HFF-Myc (cell line): ENCODE measurements around the gene PHF2.

Experiments
- DNase-seq: peaks from one replicate; pipeline ENCODE4 v3.0.0-alpha.2; 2011; ENCODE audit warnings: low read depth; ENCODE audit errors: extremely low read depth
- H3K4me3 ChIP-seq: replicated peaks from 2 replicates; pipeline ENCODE4 v1.5.1; 2011; ENCODE audit warnings: low read depth, mild to moderate bottlenecking, control low read depth, low read length
- TF ChIP-seq, protein P1 (sequence below): IDR thresholded peaks from 2 replicates; pipeline ENCODE4 v1.5.1; 2012; ENCODE audit warnings: mild to moderate bottlenecking, low read depth, low read length, control low read depth; ENCODE audit errors: missing control alignments

The PHF2 gene

DNA sequence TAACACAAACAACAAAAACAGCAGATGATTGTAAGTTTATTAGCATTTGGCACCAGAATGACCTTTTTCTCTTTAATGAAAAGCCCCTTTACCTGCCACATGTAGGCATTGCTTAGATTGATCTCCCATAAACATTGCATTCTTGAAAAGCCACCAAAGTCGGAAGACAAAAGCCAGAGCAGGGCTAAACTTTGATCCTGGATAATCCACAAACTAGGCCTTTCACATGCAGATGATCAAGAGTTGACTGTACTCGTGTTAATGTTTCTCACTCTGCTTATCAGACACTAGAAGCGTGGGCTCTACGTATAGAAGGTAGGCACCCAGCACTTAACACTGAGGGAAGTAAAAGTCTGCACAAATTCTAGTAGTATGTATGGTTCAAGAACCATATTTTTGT, 21.0 kb upstream of the PHF2 start:
- DNase-seq: no peak
- no peak overlapping the region for H3K4me3 ChIP-seq
- TF ChIP-seq, protein P1, sequence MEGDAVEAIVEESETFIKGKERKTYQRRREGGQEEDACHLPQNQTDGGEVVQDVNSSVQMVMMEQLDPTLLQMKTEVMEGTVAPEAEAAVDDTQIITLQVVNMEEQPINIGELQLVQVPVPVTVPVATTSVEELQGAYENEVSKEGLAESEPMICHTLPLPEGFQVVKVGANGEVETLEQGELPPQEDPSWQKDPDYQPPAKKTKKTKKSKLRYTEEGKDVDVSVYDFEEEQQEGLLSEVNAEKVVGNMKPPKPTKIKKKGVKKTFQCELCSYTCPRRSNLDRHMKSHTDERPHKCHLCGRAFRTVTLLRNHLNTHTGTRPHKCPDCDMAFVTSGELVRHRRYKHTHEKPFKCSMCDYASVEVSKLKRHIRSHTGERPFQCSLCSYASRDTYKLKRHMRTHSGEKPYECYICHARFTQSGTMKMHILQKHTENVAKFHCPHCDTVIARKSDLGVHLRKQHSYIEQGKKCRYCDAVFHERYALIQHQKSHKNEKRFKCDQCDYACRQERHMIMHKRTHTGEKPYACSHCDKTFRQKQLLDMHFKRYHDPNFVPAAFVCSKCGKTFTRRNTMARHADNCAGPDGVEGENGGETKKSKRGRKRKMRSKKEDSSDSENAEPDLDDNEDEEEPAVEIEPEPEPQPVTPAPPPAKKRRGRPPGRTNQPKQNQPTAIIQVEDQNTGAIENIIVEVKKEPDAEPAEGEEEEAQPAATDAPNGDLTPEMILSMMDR: no peak

DNA sequence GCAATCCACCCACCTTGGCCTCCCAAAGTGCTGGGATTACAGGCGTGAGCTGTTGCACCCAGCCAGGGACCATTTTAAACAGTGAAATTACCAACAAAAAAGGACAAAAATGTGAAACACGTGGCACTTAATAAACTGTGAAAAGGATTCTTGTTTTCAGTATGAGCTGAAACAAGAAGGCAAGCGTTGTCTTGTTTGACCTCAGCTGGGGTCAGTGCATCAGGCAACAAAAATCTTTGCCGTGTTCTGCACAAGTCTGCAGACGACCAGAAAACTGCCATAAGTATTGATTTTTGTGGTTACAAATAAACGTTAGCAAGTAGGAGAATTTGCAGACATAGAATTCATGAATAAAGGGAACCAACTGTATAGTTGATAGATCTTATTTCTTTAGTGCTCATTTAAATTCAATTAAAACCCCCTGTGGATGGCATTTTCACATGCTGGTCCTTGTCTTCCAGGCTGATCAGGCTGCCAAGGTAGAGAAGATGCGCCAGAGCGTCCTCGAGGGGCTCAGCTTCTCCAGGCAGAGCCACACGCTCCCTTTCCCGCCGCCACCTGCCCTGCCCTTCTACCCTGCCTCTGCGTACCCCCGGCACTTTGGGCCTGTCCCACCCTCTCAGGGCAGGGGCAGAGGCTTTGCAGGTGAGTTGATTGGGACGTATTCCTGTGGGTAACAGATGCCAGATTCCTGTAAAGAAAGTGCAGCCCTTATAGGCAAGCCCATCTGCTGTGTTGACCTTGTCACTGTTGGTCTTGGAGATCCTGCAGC, 18.8 kb upstream of the PHF2 start:
- no peak overlapping the region for H3K4me3 ChIP-seq
- no peak for DNase-seq
- TF ChIP-seq, protein P1: no peak

- TF ChIP-seq, protein P1: no peak
- H3K4me3 ChIP-seq: no peak overlapping the region
- DNase-seq: no peak
These were observed 17.9 kb upstream of the PHF2 start for GRCh38 chr9:93558503-93558902.

DNA sequence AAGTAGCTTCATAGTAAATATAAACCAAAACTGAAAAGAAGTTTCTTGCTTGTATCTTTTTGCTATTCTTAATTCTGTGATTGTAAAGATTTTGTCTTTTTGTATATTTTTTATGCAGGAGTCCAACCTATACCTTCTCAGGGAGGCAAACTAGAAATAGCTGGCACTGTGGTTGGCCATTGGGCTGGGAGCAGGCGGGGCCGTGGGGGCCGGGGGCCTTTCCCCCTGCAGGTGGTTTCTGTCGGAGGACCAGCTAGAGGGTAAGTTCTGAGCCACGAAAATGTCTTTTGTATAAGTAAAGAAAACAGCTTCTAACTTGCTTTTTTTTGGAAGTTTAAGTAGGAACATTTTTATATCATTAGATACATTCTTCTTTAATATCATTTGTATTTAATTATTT, 15.4 kb upstream of the PHF2 start:
- H3K4me3 ChIP-seq: no peak overlapping the region
- DNase-seq: no peak
- TF ChIP-seq, protein P1: no peak

DNA sequence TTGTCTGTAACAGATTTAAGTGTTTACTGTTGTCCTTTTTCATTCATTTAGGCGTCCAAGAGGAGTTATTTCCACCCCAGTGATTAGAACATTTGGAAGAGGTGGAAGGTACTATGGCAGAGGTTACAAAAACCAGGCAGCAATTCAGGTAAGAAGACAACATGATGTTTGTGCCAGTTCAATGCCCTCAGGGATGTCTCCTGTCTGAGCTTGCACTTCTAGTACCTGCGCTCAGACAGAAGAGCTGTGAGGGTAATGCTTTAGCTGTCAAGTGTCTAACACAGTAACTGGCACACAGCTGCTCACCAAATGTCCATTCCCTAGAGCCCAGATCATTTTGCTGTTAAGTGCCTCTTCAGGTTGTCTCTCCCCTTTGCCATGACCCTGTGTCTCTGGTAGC, 14.2 kb upstream of the PHF2 start:
- no peak for DNase-seq
- no peak overlapping the region for H3K4me3 ChIP-seq
- TF ChIP-seq, protein P1: no peak

- no peak for DNase-seq
- TF ChIP-seq, protein P1: no peak
- no peak overlapping the region for H3K4me3 ChIP-seq
These were observed 11.3 kb upstream of the PHF2 start for GRCh38 chr9:93565089-93565488.
